Stimulated activated CD8-positive, alpha-beta memory T cell treated with anti-CD3 and anti-CD28 coated beads, Interleukin-7, amount 100 ng/mL, for 4 hours (primary cell): ENCODE data around the gene LYPLA2.
"Not testable (repeated sequence)": the region's sequence is repeated elsewhere in the genome, so short reads cannot be mapped to it uniquely, and the experiment has no call there.

Experiments
- DNase-seq, 2 donors: peaks; one replicate each; pipeline ENCODE4 v3.0.0-alpha.2; 2020; ENCODE audit warnings: low read depth in 2 of 2

The LYPLA2 gene

GRCh38 chr1:23801338-23801748 is 10.4 kb downstream of the LYPLA2 start:
- no peak for DNase-seq

GRCh38 chr1:23801876-23802275 is 10.9 kb downstream of the LYPLA2 start:
- DNase-seq = no peak

- DNase-seq = not testable (repeated sequence)
These were observed 11.9 kb downstream of the LYPLA2 start for GRCh38 chr1:23802809-23803342.

GRCh38 chr1:23803674-23804073 is 12.7 kb downstream of the LYPLA2 start:
- no peak for DNase-seq

GRCh38 chr1:23804183-23804835 is 13.4 kb downstream of the LYPLA2 start:
- no peak for DNase-seq

- no peak for DNase-seq
These were observed 14.1 kb downstream of the LYPLA2 start for GRCh38 chr1:23805025-23805424.

- DNase-seq = no peak
These were observed 15.3 kb downstream of the LYPLA2 start for GRCh38 chr1:23806280-23806679.

- no peak for DNase-seq
These were observed 16.5 kb downstream of the LYPLA2 start for GRCh38 chr1:23807453-23807852.

GRCh38 chr1:23809751-23810171 is 18.8 kb downstream of the LYPLA2 start:
- peak; percentile 64 to 68 for DNase-seq

GRCh38 chr1:23810818-23811540 is 20.0 kb downstream of the LYPLA2 start:
- no peak for DNase-seq

- DNase-seq = no peak
These were observed 23.1 kb downstream of the LYPLA2 start for GRCh38 chr1:23814016-23814415.

- DNase-seq = no peak
These were observed 25.4 kb downstream of the LYPLA2 start for GRCh38 chr1:23816361-23816760.

GRCh38 chr1:23816906-23817305 is 26.0 kb downstream of the LYPLA2 start:
- no peak for DNase-seq

- DNase-seq = no peak
These were observed 26.7 kb downstream of the LYPLA2 start for GRCh38 chr1:23817633-23818032.

- no peak for DNase-seq
These were observed 32.8 kb downstream of the LYPLA2 start for GRCh38 chr1:23823767-23824166.

GRCh38 chr1:23824711-23825075 is 33.7 kb downstream of the LYPLA2 start:
- no peak for DNase-seq

- DNase-seq = peak; percentile 80 to 87
These were observed 34.3 kb downstream of the LYPLA2 start, which contains the start of gene HMGCL for GRCh38 chr1:23825076-23825761. HMGCL (minus strand) TSS chr1:23825429; CDS start chr1:23825415, 14 bp downstream.

GRCh38 chr1:23825762-23826522 is 35.0 kb downstream of the LYPLA2 start:
- no peak for DNase-seq

GRCh38 chr1:23826590-23826989 is 35.6 kb downstream of the LYPLA2 start:
- DNase-seq = not testable (repeated sequence)

- no peak for DNase-seq
These were observed 36.8 kb downstream of the LYPLA2 start for GRCh38 chr1:23827717-23828116.

GRCh38 chr1:23834156-23834555 is 43.2 kb downstream of the LYPLA2 start:
- DNase-seq = not testable (repeated sequence)

- DNase-seq = no peak
These were observed 45.1 kb downstream of the LYPLA2 start for GRCh38 chr1:23836037-23836436.
